GM21447 (cell line): ENCODE data around the gene ODF4.
"Not testable (repeated sequence)": the region's sequence is repeated elsewhere in the genome, so short reads cannot be mapped to it uniquely, and the experiment has no call there.

Experiments used
- ATAC-seq: cut with Tn5 transposase; IDR thresholded peaks from one replicate; pipeline ENCODE4 v1.9.1; 2021; ENCODE audit not compliant: unreplicated experiment

ODF4 gene

DNA sequence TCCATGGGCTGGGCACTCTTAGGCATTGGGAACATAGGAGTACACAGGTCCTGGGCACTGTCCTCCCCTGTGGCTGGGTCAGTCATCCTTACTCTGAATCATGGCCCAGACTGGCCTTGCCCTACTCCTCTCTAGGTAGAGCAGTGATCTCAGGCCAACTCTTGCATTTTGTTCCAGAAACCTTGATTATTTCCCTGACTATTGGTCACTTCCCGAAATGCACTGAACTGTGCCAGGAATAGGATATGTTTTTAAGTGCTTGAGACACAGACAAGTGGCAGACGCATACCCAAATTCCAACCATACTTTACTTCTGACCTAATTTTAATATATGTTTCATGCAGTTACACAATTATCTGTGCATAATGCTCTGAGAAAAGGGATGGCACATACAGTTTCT lies 26.6 kb downstream of the ODF4 start:
- no peak for ATAC-seq

DNA sequence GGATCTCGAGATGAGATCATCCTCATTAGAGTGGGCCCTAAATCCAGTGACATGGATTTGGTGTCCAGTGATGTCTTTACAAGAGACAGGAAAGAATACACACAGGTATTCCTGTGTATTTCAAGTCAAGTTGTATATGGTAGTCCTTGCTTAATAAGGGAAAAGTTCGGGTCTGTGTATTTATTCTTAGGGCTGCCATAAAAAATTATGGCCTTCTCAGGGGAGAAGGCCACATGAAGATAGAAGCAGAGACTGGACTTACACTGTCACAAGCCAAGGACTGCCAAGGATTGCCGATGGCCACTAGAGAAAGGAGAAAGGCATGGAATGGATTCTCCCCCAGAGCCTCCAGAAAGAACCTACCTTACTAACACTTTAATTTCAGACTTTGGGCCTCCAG lies 28.6 kb downstream of the ODF4 start:
- ATAC-seq: no peak

GRCh38 chr17:8369944-8370343 lies 30.3 kb downstream of the ODF4 start:
- ATAC-seq: no peak

- no peak for ATAC-seq
Measured at GRCh38 chr17:8371786-8372185, 32.1 kb downstream of the ODF4 start.

DNA sequence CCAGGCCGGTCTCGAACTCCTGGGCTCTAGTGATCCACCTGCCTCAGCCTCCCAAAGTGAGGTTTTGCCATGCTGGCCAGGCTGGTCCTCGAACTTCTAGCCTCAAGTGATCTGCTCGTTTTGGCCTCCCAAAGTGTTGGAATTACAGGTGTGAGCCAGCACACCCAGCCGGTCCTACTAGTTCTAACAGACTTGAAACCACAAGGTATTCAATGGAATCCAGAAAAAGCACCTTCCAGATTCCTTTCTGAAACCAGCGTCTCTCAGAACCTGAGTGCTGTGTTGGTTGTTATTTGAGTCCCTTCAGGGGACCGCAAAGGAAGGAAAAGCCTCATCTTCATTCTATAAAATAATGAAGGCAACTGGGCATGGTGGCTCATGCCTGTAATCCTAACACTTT lies 32.8 kb downstream of the ODF4 start:
- ATAC-seq: no peak

- ATAC-seq: not testable (repeated sequence)
Measured at GRCh38 chr17:8373856-8374255, 34.2 kb downstream of the ODF4 start.

DNA sequence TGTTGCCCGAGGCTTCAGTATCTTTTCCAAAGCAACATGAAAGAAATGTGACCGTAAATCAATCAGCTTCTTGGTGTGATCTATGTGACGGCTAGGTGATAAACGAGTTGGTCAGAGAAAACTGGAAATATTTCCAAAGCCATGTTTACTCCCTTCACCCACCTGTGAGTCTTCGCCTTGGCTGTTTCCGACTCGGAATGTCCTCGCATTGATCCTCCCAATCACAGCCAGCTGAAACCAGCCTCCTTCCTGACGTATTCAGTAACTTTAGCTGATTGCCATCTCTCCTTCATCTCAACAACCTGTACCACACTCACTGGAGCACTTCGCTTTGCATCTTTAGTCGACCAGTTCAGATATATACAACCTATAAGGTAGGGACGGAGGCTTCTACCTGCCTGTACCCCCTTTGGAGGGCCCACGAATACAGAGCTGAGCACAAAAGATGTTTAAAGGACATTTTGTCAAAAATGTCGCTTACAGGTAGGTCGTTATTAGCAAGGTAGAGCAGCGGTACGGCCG lies 36.2 kb downstream of the ODF4 start:
- ATAC-seq: no peak

DNA sequence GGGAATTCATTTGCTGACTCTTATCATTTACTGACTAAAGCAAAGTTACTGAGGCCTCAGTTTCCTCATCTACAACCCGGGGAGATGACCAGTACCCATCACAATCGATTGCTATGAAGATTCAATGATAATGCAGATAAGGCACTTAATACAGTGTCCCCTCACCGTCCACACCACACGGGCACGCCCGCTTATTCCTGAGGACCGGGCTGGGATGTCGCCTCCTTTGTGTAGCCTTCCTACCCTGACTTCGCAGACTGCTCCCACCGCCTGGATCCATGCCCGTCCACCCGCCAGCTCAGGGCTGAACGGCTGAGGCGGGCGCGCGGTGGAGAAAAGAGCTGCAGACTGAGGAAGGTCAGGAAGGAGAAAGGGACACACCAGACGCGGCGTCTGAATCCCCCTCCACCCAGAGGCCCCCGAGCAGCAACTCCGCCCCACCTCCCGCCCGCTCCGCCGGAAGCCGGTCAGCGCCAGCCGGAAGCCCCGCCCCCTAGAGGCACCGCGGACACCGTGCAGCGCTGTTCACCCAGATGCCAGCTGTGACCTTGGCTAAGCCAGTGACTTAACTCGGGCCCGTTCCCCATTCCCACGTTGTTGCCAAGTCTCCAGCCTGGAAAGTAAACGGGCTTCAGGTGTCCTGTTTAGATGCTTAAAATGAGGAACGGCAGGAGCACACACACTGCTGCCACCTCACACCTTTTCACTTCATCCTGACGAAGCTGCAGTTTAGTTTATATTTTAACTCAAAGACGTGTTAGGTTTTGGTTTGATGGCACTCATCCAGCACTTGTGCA lies 36.8 kb downstream of the ODF4 start, which contains the start of gene KRABD2:
Gene KRABD2 (minus strand): TSS at position 434 of the 797 bp plus-strand sequence.
- peak; percentile 92 for ATAC-seq

- ATAC-seq: no peak
Measured at GRCh38 chr17:8377422-8377821, 37.8 kb downstream of the ODF4 start.

GRCh38 chr17:8378117-8378516 lies 38.5 kb downstream of the ODF4 start:
- ATAC-seq: not testable (repeated sequence)

DNA sequence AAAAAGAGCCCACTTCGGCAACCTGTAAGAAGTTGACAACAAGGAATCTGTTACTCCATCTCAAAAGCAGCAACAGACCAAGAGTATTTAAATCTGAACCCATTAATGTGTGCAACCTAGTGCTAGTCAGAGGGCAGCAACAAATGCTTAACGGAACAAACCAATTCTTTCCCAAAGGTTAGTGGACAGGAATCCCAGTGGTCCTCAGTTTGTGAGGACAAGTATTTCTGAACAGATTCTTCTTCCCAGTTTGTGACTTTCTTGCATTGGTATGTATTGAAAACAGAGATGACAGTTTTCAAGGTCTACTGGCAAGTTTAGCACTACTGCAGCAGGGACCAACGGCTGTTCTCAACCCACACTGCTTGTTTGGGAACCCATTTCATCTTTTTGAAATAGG lies 40.4 kb downstream of the ODF4 start:
- no peak for ATAC-seq

DNA sequence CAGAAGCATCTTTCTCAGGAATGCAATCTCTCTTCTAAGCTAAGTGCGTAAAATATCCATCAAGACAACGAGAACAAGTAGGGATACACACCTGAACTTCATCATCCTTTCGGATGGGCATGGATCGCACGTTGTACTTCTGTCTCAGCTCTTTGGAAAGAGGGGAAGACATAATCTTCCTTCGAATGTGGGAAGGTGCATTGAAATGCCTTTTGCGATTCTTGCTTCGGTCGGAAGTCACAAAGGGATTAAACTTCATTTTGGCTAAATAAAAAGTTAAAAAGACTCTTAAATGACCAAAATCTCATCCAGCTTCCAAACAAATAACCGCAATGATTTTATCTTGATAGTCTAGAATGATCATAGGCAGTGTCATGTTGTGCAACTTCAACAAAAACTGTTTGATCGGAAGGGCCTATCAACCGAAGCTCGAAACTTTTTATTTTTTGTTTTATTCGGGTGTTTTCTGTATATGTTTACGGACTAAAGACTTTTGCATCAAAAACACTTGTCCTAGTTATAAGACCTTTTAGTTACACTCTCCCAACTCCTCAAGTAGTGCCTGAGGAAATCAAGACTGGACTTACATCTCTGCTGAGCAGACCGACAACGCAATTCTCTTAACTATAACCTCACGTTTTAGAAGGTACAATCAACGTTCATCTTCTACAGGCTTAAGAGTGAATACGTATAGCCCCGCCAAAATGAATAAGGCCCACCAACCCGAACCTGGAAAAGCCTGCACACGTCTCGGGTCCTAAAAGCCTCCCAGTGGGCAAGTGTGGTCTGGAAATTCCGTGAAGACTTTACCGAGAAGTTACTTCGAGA lies 42.6 kb downstream of the ODF4 start:
- no peak for ATAC-seq

DNA sequence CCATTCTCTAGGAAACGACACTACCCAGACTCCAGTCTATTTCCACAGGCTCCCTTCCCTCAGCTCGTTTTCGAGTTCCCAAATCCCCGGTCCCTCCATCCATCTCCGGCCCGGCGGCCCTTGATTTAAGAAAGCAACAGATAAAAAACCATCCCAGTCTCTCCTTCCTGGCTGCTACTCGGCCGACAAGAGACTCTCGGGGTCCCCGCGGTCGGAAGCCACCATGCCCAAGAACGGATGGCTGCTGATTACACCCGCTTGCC lies 43.2 kb downstream of the ODF4 start:
- peak; percentile 8 for ATAC-seq

- peak; percentile 88 for ATAC-seq
Measured at GRCh38 chr17:8383143-8383822, 43.6 kb downstream of the ODF4 start, which contains the start of gene RPL26. TSS of gene RPL26 (minus strand) at chr17:8383193. CDS start at chr17:8382310, 883 bp downstream.

DNA sequence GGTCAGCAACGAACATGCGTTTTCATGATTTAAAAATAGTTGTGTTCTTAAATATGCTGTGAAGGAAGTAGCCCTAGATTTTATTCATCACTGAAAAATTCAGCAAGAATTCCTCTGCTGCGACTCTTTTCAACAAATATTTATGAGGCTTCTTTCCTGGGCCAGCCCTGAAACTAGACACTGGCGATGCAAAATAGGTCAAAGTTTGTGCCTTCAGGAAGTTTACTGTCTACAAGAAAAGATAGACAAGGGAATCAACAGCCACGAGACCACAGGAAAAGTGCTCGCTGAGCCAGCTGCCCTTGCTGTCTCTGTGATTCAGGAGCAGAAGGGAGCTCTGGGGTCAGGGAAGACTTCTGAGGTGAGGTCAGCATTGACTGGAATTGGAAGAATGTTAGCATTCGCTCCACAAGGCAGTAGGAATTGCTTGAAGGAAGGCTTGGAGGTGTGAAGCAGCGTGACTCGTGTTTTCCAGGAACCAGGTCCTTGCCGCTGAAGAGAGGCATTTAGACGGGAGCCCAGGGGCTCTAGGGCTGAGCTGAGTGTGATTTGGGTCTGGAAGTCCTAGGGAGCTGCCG lies 45.2 kb downstream of the ODF4 start:
- ATAC-seq: no peak

GRCh38 chr17:8386841-8387240 lies 47.2 kb downstream of the ODF4 start:
- ATAC-seq: no peak

DNA sequence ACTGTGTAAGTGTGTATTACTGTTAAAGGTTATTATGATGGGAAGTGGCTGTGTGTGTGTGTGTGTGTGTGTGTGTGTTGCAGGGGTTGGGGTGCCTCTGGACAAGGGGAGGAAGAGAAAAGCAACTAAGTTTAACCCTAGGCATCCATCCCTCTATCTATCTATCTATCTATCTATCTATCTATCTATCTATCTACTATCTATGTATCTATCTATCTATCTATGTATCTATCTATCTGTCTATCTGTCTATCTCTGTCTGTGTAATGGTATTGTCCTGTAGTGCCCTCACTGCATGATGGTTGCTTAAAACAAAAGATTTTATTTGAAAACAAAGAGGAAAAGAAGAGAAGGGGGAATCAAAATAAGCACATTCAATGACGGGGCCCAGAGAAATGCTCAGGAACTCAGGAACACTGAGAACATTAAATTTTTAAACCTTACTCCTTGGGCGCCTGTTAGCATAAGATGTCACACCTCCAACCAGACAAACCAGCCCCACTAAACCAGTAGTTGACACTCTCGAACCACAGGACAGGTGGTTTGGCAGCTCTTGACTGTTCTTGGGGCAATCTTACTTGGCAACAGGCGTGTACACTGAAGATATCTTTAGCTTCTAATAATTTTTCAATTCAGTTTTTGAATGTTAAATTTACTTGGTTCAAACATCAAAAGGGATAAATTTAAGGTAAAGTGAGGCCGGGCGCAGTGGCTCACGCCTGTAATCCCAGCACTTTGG lies 48.4 kb downstream of the ODF4 start:
- no peak for ATAC-seq

GRCh38 chr17:8391711-8392110 lies 52.1 kb downstream of the ODF4 start:
- ATAC-seq: no peak

DNA sequence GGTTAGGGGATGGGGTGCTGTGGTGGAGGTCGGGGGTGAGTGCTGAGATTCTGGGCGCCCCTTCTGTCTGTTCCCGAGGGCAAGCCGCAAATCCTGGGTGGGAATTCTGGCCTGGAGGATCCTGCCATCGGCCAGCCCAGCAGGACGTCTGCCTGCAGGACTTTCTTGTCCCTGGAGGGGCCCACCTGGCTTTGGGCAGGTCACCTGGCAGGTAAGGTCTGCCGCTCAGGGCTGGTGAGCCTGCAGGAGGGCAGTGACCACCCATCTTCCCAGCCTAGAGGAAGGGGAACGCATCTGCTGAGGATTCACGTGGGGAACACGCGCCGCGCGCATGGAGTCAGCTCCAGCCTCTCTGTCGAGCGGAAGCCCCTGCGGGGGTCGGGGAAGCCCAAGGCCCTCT lies 52.6 kb downstream of the ODF4 start:
- ATAC-seq: no peak

- no peak for ATAC-seq
Measured at GRCh38 chr17:8392674-8393469, 53.2 kb downstream of the ODF4 start.
